Right lobe of liver (tissue), 4 donors: ENCODE results near the gene RHNO1.

Source experiments
- CTCF ChIP-seq, 4 donors: fragments of 200-600 bp in 3 of 4; fragments of 450-650 bp in 1 of 4; IDR thresholded peaks; one replicate each; pipeline versions ENCODE4 v1.5.1 to v1.8.0; 2016 to 2022; ENCODE audit warnings: antibody characterized with exemption in 4 of 4, mild to moderate bottlenecking in 2 of 4
- POLR2A ChIP-seq: fragments of 450-650 bp; IDR thresholded peaks from one replicate; pipeline ENCODE4 v1.6.1; 2017; ENCODE audit warnings: antibody characterized with exemption, mild to moderate bottlenecking
- donor health status: DM: no; HTN: no; CAD: no.
- donor health status: DM: no; HTN: no; CAD: no.
- donor health status: DM: no; HTN: yes; CAD: no.

- no peak for TF ChIP-seq POLR2A
- no peak for TF ChIP-seq CTCF (IDR thresholded peaks at IDR 0.05)
Measured at GRCh38 chr12:2844786-2845185, 32.2 kb upstream of the RHNO1 start.
